Measurements from ENCODE around the gene NOSIP.

DNA sequence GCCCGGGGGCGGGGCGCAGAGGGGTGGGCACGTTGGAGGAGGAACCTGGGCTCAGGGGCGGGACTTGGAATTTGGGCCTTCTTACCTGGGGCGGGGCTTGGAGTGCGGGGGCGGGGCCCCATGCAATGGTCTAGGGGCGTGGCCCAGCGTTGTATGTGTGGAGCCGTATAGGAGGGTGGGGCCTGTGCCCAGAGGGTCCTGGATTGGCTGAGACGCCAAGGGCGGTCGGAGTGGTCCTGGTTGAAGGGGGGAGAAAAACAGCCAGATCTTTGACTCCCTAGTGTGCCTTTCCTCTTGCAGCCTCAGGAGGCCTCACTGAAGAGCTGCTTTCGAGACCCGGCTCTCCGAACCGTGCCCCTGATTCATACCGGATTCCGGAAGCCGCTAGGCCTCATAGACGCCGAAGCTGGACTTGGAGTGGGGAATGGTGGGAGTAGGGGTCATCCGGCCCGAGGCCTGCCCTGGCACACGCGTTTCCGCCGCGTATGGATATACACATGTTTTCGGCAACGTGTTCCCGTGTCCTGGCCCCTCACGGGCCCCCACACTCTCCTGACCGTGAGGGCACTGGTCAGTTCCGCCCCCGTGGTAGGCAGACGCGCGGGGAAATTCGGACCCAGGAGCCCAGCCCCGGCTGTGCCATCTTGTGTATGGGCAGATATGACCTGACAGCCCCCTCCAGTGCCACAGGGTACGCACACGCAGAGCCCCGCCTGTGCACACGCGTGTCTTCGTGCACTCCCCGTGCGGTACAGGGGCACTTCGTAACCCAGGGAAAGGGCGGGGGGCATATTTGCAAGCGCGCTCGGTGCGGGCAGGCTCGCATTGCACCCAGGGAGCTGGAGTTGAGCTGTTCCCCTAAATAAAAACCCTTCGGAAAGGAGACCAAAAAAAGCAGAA lies 10.0 kb upstream of the NOSIP start:
- TF ChIP-seq GATA2 (IDR thresholded peaks at IDR 0.05; ENCODE audit: low read depth, low read length) (no peak), GATA3 (IDR thresholded peaks at IDR 0.05; ENCODE audit: low read depth, low read length) (no peak)

All from SH-SY5Y (cell line).